ENCODE measurements around the gene PARVA.

The PARVA gene

DNA sequence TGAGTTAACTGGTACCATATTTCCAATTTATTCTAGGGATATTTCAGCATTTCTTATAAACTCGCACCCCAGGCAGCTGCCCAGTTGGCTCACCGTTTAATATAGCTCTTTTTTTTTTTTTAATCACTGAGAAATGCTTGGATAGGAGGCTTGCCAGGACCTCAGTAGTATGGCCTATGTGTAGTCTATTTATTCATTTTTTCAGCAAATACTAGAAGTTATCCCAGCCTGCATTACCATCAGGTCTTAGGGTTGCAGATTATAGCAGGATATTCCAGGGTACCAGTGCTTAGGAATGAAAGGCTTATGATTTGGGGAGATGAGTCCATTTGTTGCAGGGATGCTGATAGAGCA, 26.6 kb downstream of the PARVA start:
- DNase-seq (ENCODE audit: low read depth), result no peak

DNA sequence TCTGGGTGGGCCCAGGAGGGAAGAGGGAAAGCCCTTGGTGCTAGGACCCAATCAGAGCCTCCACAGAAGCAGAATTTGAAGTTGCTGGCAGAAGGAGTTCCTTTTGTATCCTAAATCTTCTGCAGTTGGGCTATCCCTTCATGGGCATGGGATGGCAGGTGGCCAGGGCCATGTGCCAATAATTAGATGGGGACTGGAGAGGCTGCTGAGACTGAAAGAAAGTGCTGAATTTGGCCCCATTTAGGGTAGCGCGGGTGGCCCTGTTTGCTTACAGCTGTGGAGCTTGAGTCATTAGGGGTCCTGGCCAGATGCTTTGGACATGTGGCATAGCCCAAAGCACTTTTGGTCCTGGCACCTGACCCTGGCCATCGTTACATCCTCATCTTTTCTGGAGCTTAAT, 27.1 kb downstream of the PARVA start:
- no peak for DNase-seq (ENCODE audit: low read depth)

DNA sequence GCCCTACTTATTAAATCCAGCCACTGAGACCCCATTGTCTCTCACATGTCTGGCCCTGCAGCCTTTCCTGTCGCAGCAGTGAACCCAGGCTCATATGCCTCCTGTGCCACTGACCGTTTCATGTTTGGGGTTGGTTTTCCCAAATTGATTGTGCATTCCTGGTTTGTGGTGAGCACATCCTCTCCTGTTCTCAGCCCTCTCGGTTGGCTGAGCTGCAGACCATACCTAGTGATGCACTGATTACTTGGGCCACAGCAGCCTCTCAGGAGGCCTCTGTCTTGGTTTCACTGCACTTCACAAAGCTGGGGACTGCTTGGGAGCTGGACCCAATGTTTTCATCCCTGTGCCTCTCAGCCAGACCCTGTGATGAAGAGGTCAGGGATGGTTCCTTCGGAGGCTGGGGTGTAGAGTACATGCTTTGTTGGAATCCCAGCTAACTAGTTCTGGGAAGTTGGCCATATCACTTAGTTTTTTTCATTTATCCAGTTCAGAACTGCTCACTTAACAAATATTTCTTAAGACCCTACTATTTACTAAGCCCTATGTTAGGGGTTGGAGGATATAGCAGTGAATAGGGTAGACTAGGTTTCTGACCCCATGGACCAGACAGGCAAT, 30.9 kb downstream of the PARVA start:
- no peak for DNase-seq (ENCODE audit: low read depth)

DNA sequence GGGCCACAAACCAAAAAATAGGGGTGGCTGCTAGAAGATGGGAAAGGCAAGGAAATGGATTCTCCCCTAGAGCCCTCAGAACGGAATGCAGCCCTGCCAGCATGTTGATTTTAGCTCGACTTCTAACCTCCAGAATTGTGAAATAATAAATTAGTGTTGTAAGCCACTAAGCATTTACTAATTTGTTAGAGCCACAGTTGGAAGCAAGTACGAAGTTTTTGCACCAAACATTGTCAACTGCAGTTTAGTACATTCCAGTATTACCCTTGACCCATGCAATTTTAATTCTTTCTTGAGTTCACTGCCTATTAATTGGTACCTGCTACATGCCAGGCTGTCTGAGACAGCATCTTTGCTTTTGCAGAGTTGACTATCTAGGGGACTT, 32.2 kb downstream of the PARVA start:
- no peak for DNase-seq (ENCODE audit: low read depth)

DNA sequence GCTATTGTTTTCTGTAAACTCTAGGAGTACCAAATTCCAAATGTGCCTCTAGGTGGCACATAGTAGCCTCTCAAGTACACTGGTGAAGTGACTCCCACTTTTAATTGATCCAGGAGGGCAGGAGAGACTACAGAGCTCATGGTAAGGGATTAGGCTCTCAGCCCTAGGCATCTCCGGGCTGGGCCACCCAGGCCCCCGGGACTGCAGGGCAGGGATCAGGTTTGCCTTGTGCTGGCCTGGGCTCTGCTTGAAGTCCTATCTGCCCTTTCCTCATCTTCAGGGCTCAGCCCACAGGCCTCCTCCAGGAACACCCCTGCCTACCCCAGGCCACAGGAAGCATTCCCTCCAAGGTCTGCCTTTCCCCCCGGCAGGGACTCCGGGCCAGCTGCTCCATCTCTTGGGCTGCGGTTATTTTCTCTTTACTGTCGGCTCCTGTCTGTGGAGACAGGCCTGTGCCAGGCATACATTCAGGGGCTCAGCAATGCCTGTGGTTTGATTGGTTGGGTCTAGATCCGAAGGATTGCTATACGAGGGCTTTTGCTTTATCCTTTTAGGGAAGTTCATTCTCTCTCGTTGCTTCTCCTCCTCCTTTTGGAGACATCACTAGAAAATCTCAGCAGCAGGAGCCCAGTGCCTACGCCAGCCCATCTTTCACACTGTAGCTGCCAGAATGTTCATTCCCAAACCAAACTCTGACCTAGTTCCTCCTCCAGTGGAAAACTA, 32.8 kb downstream of the PARVA start:
- no peak for DNase-seq (ENCODE audit: low read depth)

DNA sequence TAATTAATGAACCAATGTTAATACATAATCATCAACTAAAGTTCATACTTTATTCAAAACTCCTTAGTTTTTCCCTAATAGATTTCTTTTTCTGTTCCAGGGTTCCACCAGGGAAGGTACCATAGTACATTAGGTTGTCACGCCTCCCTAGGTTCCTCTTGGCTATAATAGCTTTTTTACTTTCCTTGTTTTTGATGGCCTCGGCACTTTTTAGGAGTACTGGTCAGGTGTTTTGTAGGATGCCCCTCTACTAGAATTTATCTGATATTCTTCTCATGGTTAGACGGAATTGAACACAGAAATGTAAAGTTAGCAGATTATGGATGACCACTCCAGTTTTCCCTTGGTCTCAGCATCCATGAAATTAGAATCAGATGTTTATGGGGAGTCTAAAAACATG, 34.0 kb downstream of the PARVA start:
- no peak for DNase-seq (ENCODE audit: low read depth)

DNA sequence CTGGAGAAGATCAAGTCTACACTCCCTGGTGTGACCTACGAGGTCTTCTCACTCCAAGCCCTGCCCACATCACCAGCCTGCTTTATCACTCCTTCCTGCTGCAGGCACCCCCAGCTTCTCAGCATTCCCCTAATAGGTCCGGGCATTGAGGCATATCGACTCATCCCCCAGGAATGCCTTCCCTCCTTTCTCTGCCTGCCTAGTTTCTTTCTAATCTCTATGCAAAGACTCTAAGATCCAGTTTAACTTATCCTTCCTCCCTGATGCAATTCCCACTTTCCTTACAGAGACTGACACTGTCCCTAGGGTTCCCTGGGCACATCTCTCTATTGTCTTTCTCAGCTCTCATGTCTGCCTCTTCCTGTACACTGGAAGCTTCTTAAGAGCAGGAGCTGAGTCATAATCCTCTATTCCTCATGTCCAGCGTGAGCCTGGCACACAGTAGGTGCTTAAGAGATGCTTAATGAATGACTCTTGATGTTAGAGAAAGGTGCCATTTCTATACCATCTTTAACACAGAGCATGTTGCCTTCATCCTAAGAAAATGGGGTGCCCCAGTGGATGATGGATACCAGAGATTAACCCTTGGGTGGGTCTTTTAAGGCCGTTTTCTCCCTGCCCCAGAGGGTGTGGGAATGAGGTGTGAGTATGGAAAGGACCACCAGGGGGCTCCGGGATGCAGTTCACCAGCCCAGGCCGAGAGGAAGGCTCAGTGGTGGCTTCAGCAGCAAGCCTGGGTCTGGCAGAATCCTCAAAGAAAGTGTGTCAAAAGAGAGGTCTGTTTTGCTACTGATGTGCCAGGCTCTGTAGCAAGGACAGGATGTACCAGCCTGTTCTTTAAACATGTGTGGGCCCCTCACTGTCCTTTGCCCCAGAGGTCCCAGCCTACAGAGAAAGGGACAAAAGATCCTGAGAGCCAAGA, 34.7 kb downstream of the PARVA start:
- DNase-seq (ENCODE audit: low read depth), result peak; percentile 3

DNA sequence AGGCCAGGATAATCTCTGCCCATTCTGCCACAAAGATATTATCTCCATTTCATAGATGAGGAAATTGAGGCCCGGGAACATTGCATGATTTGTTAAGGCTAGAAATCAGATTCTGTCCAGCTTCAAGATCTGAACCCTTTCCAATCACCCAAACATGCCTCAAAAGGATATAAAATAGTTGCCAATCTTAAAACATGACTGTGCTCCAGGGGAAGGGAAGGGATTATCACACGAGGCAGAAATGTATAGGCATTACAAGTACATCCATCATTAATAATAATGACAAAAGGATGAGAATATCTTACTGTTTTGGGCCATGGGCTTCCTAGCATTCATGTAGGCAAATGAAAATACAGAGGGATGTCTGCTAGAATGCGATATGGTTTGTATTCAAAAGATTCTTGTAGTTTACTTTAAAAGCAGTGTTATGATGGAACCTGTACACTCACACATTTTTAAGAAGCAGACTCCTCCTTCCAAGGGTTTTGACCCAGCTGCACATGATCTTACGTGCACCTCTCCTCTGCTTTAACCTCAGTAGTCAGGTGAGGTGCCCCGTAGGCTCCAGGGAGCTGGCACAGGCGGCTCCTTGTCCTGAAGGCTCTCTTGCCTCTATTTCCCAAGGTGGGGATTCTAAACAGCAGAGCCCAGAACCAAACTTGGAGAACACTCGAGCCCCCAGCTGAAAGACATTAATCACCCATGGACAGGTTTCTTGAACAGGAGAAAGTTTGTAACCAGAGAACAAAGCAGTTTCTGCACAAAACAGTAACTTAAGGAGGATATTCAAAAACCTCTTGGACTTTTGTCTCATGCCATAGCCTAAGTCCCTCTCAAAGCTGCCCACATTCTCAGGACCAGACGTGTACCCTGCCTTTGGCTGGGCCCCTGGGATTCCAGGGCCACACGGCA, 36.0 kb downstream of the PARVA start:
- DNase-seq (ENCODE audit: low read depth), result no peak

DNA sequence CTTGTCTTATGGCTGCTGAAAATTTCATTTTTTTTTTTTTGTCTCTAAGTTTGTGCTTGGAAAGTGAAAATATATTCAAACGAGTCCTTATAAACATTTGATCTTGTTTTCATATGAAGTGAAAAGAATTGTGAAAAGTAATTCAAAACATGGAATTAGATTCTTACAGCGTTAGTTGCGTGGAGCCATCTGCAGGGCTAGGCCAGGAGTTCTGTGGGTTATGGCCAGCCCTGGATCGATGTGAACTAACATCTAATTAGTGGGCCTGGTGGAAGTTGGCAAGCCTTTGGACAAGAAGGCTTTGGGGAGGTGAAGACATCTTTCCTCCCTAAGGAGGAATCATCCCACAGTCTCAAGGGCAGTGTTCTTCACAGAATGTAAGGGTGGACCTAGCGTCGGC, 37.2 kb downstream of the PARVA start:
- DNase-seq (ENCODE audit: low read depth), result no peak

DNA sequence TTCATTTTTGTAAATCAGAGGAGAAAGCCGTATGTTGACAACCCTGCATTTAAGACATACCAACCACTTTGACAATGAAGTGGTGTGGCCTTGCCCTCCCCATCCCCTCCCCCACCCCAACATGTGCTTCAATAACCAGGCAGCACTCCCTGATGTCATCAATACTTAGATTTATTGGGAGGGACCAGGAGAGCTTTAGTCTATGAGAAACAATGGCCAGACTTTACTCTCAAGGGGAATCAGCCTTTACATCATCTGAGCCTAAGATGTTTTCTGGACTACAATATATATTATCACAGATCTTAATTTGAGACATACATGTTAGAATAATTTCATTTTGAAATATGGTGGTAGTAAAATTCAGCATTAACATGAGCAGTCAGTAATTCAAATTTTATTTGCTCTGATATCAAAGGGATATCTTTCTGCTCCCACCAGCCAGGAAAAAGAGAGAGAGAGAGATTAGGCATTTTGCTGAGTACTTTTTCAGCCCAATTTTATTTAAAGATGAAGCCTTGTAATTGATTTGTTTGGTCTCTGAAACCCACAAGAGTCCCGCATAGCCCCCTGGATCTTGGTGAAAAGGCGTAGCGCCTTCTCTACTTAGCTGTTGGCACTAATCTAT, 38.1 kb downstream of the PARVA start:
- no peak for DNase-seq (ENCODE audit: low read depth)

DNA sequence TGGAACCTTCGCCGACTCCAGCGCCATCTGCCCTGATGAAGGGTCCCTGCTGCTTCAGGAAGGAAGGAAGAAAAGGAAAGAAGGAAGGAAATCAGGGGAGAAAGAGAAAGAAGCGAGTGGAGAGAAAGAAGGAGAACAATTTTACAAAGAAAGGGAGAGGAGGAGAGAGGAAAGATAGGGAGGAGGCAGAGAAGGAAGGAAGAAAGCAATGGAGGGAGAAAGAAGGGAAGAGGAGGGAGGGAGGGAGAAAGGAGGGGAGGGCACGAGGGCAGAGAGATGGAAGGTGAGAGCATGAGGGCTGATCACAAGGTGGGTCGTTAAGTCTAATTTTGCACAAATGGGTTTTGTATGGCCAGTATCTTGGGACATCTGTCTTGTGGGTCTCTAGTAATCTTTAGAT, 39.2 kb downstream of the PARVA start:
- no peak for DNase-seq (ENCODE audit: low read depth)

DNA sequence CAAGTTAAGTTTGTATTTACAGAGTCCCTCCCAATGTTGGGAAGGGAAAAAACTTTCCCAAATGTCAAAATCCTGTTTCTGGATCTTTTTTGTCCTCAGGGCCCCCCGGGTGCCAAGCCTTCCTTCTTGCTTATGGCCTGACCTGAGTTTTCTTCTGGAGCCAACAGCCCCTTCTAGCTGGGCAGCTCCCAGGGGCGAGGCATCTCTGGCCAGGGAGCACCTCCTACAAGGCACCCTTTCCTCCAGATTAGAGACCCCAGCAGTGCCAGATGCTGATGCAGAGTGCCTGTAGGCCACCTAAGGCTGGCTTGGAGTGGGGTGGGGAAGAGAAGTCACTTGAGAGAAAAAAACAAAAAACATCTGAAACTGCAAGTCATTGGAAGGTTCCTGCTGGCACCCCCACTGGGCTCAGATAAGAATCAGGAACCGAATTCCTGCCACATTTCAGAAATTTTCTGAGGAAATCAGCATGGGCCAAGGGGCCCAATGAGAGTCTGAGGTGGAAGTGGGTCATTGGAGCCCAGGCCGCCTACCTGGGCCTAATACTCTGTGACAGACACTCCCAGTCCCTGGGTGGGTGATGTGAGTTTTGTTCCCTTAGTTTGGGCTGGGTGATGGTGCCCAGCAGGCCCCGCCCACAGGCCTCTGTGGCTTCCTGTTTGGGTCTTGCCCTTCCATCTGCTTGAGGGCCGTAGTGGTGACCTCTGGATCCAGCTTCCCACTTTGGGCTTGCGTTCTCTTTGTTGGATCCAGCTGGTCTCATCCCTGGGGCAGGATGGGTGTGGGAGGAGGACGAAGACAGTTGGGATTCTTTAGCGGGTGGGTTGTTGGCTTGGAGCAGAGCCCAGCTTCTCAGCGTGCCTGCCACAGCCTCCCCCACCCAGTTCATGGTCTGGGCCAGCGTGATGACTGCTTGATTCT, 40.6 kb downstream of the PARVA start:
- DNase-seq (ENCODE audit: low read depth), result no peak

DNA sequence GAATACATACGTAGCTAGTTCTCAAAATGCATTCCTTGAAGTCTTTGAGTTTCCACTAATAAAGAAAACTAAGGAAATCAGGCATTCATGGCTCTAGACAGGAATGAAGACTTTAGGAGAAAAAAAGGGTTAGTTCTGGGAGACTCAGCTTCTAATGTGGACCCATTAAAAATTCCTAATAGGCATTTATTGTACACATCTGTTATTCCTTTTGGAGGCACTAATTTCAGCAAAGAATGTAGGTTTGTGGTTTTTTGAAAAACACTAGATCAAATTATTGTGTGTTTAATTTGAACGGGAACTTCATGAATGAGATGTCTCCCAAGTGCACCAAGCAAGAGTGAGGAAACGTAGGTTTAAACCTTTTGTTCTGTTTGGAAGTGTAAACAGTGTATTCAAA, 42.7 kb downstream of the PARVA start:
- no peak for DNase-seq (ENCODE audit: low read depth)

DNA sequence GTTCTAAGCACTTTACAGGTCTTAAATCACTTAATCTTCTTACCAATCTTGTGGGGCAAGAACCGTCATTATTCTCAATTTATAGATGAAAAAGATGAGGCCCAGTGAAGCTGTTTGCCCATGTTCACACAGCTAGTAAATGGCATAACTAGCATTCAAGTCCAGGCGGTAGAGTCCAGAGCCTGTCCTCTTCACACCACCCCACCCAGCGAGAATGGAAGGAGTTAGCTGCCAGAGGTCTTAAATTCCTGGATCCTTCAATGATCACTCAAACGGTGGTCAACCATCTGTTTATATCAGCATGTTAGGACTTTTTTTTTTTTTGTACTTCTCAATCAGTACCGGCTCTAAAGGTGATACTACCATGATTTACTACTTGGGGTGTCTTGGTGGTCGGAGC, 43.3 kb downstream of the PARVA start:
- no peak for DNase-seq (ENCODE audit: low read depth)

DNA sequence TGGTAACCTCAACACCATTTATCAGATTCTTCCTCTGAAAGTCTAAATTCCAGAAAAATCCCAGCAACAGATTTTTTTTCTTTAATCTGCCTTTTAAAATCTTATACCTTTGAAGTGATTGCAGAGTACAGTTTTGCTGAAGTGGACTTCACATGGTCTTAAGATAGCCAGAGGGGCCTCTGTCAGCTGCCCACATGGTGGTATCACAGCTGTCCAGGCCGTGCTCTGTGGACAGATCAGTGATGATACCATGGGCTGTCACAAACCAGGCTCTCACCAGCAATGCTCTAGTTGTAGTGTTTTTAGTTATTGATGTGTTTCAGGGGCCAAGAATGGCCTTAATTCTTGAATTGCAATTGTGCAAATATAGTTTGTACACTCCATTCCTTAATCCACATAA, 44.0 kb downstream of the PARVA start:
- DNase-seq (ENCODE audit: low read depth), result no peak

DNA sequence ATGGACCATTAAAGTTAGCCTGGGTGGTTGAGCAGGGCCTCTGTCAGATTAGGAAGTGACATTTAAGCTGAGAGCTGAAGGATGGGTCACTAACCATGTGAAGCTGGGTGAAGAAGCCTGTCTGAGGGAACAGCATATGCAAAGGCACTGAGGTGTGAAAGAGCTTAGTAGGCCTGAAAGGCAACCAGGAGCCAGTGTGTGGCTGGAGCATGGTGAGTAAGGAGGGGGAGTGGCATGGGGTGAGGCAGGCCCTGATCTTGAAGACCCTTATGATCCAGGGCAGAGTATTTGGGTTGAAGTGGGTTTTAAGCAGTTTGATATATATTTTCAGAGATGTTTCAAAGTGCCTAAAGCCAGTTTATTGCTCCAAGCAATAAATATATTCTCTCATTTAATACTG, 48.8 kb downstream of the PARVA start:
- no peak for DNase-seq (ENCODE audit: low read depth)

DNA sequence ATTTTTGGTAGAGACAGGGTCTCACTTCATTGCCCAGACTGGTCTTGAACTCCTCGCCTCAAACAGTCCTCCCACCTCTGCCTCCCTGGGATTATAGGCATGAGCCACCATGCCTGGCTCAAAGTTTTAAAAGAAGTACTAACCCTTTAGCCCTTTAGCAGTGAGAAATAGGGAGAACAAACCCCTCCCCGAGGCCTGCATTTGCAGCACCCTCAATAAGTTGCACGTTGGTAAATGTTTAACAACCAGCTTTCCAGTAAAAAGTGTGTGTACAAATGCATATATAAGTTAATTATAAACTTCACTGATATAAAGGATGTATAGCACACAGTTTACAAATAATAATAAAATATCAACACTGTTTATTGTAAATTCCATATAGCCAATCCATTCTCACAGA, 51.8 kb downstream of the PARVA start:
- no peak for DNase-seq (ENCODE audit: low read depth)

DNA sequence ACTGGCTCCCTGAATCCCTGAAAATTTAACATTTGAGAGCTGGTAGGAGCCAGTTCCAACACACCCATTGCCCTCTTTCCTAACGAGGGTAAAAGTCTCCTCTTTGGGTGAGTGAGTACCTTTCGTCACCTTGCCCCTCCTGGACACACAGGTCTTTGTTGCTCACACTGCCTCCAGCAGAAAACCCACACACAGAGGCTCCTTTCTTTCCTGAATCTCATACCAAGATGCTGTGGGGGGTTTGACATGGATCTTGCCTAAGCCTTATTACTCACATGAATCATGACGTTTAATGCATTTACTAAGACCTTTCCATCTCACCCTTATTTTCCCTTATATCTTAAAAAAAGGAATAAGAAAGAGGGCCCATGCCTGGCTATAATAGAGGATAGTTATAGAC, 53.0 kb downstream of the PARVA start:
- DNase-seq (ENCODE audit: low read depth), result no peak

DNA sequence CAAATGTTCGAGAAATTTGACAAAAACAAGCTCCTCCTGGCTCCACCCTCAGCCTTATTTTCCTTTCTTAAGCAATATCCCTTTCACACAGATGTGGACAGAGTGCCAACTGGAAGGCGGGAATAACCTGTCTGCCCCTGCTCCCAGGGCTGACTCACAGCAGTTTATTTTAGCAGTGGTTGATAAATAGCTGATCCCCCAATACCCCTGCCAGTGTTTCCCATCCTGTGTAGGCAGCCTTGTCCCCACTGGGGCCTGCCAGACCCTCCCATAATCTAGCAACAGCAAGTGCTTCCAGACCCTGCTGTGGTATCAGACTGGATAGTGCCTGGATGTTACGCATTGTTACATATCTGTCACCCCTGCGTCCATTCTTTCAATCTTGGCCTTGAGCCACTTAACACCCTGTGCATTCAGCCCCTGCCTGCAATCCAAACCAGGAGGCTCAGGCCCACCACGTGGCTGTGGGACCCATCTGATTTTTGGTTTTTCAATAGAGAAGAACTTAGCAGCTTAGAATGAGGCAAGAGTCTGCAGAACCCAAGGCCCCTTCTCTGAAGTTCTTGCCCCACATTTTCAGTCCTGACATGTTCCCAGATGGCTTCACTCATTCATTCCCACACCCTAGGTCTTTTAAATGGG, 53.7 kb downstream of the PARVA start:
- no peak for DNase-seq (ENCODE audit: low read depth)

DNA sequence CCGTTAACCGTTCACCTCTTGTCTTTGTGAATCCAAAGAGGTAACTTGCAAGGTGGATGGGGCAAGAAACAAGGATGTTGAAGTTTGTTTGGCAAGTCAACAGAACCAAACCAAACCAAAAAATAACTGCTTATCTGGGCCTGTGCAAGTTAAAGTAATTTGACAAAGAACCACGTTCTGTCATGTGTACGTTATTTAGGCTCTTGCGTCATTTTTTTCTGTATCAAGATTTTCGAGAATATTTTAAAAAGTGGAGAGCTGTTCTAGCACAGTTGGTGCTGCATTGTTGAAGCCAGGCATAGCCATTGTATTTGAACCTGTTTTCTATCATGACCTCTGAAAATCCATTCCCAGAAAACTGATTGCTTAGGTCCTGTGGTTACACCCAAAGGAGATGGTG, 55.1 kb downstream of the PARVA start:
- DNase-seq (ENCODE audit: low read depth), result no peak
